GM12878 (cell line): ENCODE measurements around the gene TGM2. TPM values are rescaled to one million over a fixed set of nuclear protein-coding genes. Genes with fewer than 3 reads are reported as not detected.

Experiments used
- ATAC-seq: fragments of 200-7000 bp; cut with Tn5 transposase; 3 replicates; pipeline ENCODE4 v1.9.1; 2020; ENCODE audit warnings: mild to moderate bottlenecking, moderate library complexity
- BruUV-seq: library from RNA; stranded (reverse); fragments of 400-500 nt; replicated peaks from 2 replicates; lab custom pipeline; 2021; lab: Mats Ljungman, UMichigan
- CTCF ChIA-PET: fragments of 300-600 bp; sonication (Branson Sonifier 250); formaldehyde crosslinking; extraction: SDS; loops from one replicate; lab custom pipeline; 2021; ENCODE audit warnings: inconsistent platforms; lab: Yijun Ruan, JAX
- POLR2A ChIA-PET: fragments of 350-600 bp; formaldehyde crosslinking; extraction: SDS; loops from one replicate; lab custom pipeline; 2021; ENCODE audit warnings: inconsistent platforms; lab: Charles Lee
- RAD21 ChIA-PET: fragments of 300-600 bp; sonication (Branson Sonifier 250); formaldehyde crosslinking; loops from one replicate; lab custom pipeline; 2023; ENCODE audit warnings: antibody characterized with exemption; ENCODE audit not compliant: unreplicated experiment; lab: Charles Lee
- SMC1A ChIA-PET: fragments of 300-600 bp; sonication (Branson Sonifier 250); formaldehyde crosslinking; loops from one replicate; lab custom pipeline; 2023; ENCODE audit not compliant: unreplicated experiment, uncharacterized antibody; lab: Charles Lee
- DNase-seq: peaks from one replicate; pipeline ENCODE4 v3.0.0-alpha.2; 2011; ENCODE audit warnings: low read depth, low spot score
- FAIRE-seq: peaks from 3 replicates; lab custom pipeline; 2011; peaks lifted over from hg19 to GRCh38; lab: Jason Lieb, UNC
- H2AFZ ChIP-seq: 2 replicates; pipeline ENCODE4 v1.6.0; 2011; ENCODE audit warnings: low read depth, low read length, control low read depth; ENCODE audit not compliant: control insufficient read depth
- H3K27ac ChIP-seq: 2 replicates; pipeline ENCODE4 v1.5.1; 2011; ENCODE audit warnings: control low read depth; ENCODE audit not compliant: control insufficient read depth, insufficient read depth
- H3K27me3 ChIP-seq, 2 experiments: replicated peaks in 1 of 2; 2 replicates each; pipeline versions ENCODE4 v1.6.0 to v1.6.1; 2011; ENCODE audit warnings: low read length in 1 of 2; ENCODE audit not compliant: control insufficient read depth in 2 of 2, insufficient read depth in 2 of 2
- H3K36me3 ChIP-seq, 2 experiments: 2 replicates each; pipeline ENCODE4 v1.5.1; 2011; ENCODE audit warnings: low read length in 1 of 2; ENCODE audit not compliant: control insufficient read depth in 2 of 2, insufficient read depth in 2 of 2
- H3K4me1 ChIP-seq: 2 replicates; pipeline ENCODE4 v1.6.1; 2011; ENCODE audit warnings: mild to moderate bottlenecking, low read length, moderate library complexity, mixed read lengths; ENCODE audit not compliant: control insufficient read depth, insufficient read depth
- H3K4me2 ChIP-seq: 2 replicates; pipeline ENCODE4 v1.6.0; 2011; ENCODE audit warnings: control low read depth; ENCODE audit not compliant: control insufficient read depth, insufficient read depth
- H3K4me3 ChIP-seq: fragments of 200-600 bp; sonication (generic); 2 replicates; pipeline ENCODE4 v1.5.1; 2016
- H3K79me2 ChIP-seq: 2 replicates; pipeline ENCODE4 v1.6.0; 2011; ENCODE audit warnings: low read length; ENCODE audit not compliant: control insufficient read depth, insufficient read depth
- H3K9ac ChIP-seq: 2 replicates; pipeline ENCODE4 v1.8.0; 2011; ENCODE audit warnings: low read length, control low read depth, mixed read lengths; ENCODE audit not compliant: control insufficient read depth, insufficient read depth
- H3K9me3 ChIP-seq: replicated peaks from 3 replicates; pipeline ENCODE4 v1.5.1; 2011; ENCODE audit warnings: mild to moderate bottlenecking, low read length; ENCODE audit not compliant: control insufficient read depth, insufficient read depth
- H4K20me1 ChIP-seq: 2 replicates; pipeline ENCODE4 v1.6.0; 2011; ENCODE audit not compliant: control insufficient read depth, insufficient read depth
- CBX5 ChIP-seq: sonication (generic); IDR thresholded peaks from 2 replicates; pipeline ENCODE4 v1.6.1; 2016; ENCODE audit warnings: low read depth, moderate library complexity, mild to moderate bottlenecking, inconsistent platforms
- E4F1 ChIP-seq: fragments of 450-650 bp; IDR thresholded peaks from 2 replicates; pipeline ENCODE4 v1.6.1; 2018; ENCODE audit warnings: borderline replicate concordance, mild to moderate bottlenecking; ENCODE audit not compliant: partially characterized antibody
- EP300 ChIP-seq, 2 experiments: fragments of 150-350 bp in 1 of 2; IDR thresholded peaks; 2 replicates each; pipeline ENCODE4 v1.6.1; 2011 to 2012; ENCODE audit warnings: low read depth in 2 of 2, low read length in 2 of 2, borderline replicate concordance in 1 of 2, improper control_type of control experiment in 1 of 2, inconsistent platforms in 1 of 2; ENCODE audit not compliant: control insufficient read depth in 1 of 2
- ESRRA ChIP-seq: IDR thresholded peaks from 2 replicates; pipeline ENCODE4 v1.6.1; 2012; ENCODE audit warnings: mild to moderate bottlenecking, low read length, improper control_type of control experiment
- FOS ChIP-seq: IDR thresholded peaks from 3 replicates; pipeline ENCODE4 v1.6.1; 2011; ENCODE audit warnings: borderline replicate concordance; ENCODE audit not compliant: insufficient read length; ENCODE audit errors: extremely low read depth
- JUNB ChIP-seq: IDR thresholded peaks from 2 replicates; pipeline ENCODE4 v1.6.1; 2016; ENCODE audit warnings: antibody characterized with exemption, mild to moderate bottlenecking
- MXI1 ChIP-seq: fragments of 150-350 bp; IDR thresholded peaks from 2 replicates; pipeline ENCODE4 v1.6.1; 2011; ENCODE audit warnings: low read depth, mild to moderate bottlenecking, inconsistent platforms, low read length, improper control_type of control experiment
- PKNOX1 ChIP-seq: fragments of 450-650 bp; IDR thresholded peaks from 2 replicates; pipeline ENCODE4 v1.6.1; 2016; ENCODE audit warnings: mild to moderate bottlenecking
- POLR2AphosphoS5 ChIP-seq: IDR thresholded peaks from 2 replicates; pipeline ENCODE4 v1.6.1; 2011; ENCODE audit warnings: mild to moderate bottlenecking, low read length, inconsistent platforms
- SRF ChIP-seq, 2 experiments: IDR thresholded peaks; 2 replicates each; pipeline ENCODE4 v1.6.1; 2011; ENCODE audit warnings: low read depth in 2 of 2, low read length in 2 of 2, mild to moderate bottlenecking in 1 of 2, moderate library complexity in 1 of 2
- TCF7 ChIP-seq: IDR thresholded peaks from 2 replicates; pipeline ENCODE4 v1.6.1; 2014; ENCODE audit warnings: antibody characterized with exemption, borderline replicate concordance
- YY1 ChIP-seq: IDR thresholded peaks from 2 replicates; pipeline ENCODE4 v1.6.1; 2011; ENCODE audit warnings: low read depth, mild to moderate bottlenecking, low read length
- ZNF274 ChIP-seq: IDR thresholded peaks from one replicate; pipeline ENCODE4 v1.8.0; 2011; ENCODE audit not compliant: insufficient read length, insufficient read depth
- ZNF384 ChIP-seq: IDR thresholded peaks from 2 replicates; pipeline ENCODE4 v1.6.1; 2012; ENCODE audit warnings: low read depth, mild to moderate bottlenecking, low read length, improper control_type of control experiment, borderline replicate concordance
- ZNF622 ChIP-seq: fragments of 450-650 bp; IDR thresholded peaks from 2 replicates; pipeline ENCODE4 v1.6.1; 2017; ENCODE audit warnings: mild to moderate bottlenecking, inconsistent platforms
- ZZZ3 ChIP-seq: IDR thresholded peaks from 2 replicates; pipeline ENCODE4 v1.6.1; 2011; ENCODE audit warnings: low read depth; ENCODE audit not compliant: control insufficient read depth, insufficient read length
- WGBS: methylation state at CpG from one replicate; pipeline ENCODE4 v1.1.6; 2016; ENCODE audit warnings: low lambda C conversion rate; ENCODE audit not compliant: insufficient replicate concordance, insufficient coverage; ENCODE audit errors: missing lambda C conversion rate; 5-methylcytosine and 5-hydroxymethylcytosine counted together
- in situ Hi-C: fragments of 300-500 bp; cut with MboI; formaldehyde crosslinking; loops from 9 replicates; pipeline ENCODE4 v1.14.3; 2018; ENCODE audit warnings: mixed read lengths
- intact Hi-C: fragments of 100-400 bp; cut with micrococcal nuclease; formaldehyde crosslinking; loops from one replicate; pipeline ENCODE4 v1.14.2; 2022; ENCODE audit not compliant: unreplicated experiment
- polyA plus RNA-seq, 11 experiments: library from polyadenylated mRNA; depleted of rRNA in 4 of 11; unstranded in 6 of 11; stranded (reverse) in 5 of 11; fragments of >200 nt; fragmentation: Nextera tagmentation in 4 of 11; fragmentation: Illumina TruSeq in 1 of 11; extraction: Ambion mirVana in 4 of 11; extraction: Trizol in 1 of 11; gene quantifications; 1 replicate in 1 of 11; 2 replicates in 10 of 11; pipeline versions ENCODE4 v1.2.1 to v1.2.3, GENCODE V29; 2011 to 2016; ENCODE audit warnings: inconsistent platforms in 2 of 11, missing spikeins in 2 of 11, low read depth in 1 of 11
- total RNA-seq, 4 experiments: library from RNA; depleted of rRNA in 3 of 4; stranded (reverse); fragments of >200 nt in 3 of 4; fragmentation: Illumina TruSeq in 1 of 4; extraction: Trizol in 1 of 4; gene quantifications; 2 replicates each; pipeline versions ENCODE4 v1.2.1 to v1.2.3, GENCODE V29; 2013 to 2021

Gene TGM2
- total and polyA plus RNA-seq, 10 of the 15 experiments (the other 5 are each of a cell fraction or from before 2014, with no cell fraction given), result 0.11 to 1.9 (median 0.51) TPM

- RAD21 ChIA-PET, result no interaction called here
- intact Hi-C loops, result no loop called here
- in situ Hi-C loops, result no loop called here
- Histone ChIP-seq H3K4me1 (peaks cover 9% of the 10 kb centered on the region), H3K36me3 (no peaks in the 10 kb centered on the region), H2AFZ (no peak overlapping the region), H3K4me2 (no peak overlapping the region), H3K9ac (no peak overlapping the region), H4K20me1 (no peaks in the 10 kb centered on the region), H3K79me2 (no peaks in the 10 kb centered on the region), H3K4me3 (no peak overlapping the region), H3K27ac (no peak overlapping the region), H3K27me3 (no peaks in the 10 kb centered on the region), H3K9me3 (no peaks in the 10 kb centered on the region)
- POLR2A ChIA-PET, result no interaction called here
- ATAC-seq (no peak), FAIRE-seq (no peak), DNase-seq (no peak)
- BruUV-seq, result no TSS peak
- TF ChIP-seq ZNF274 (no peak), ZZZ3 (no peak), ESRRA (no peak), ZNF622 (no peak), CBX5 (no peak), YY1 (no peak), POLR2AphosphoS5 (no peak), PKNOX1 (no peak), ZNF384 (no peak), E4F1 (no peak), MXI1 (no peak), EP300 (IDR thresholded peaks at IDR 0.05; ENCODE audit: borderline replicate concordance in 1 of 2, control insufficient read depth in 1 of 2, low read depth in 2 of 2, low read length in 2 of 2) (no peak), SRF (IDR thresholded peaks at IDR 0.05; ENCODE audit: low read depth in 2 of 2, low read length in 2 of 2) (no peak), JUNB (no peak), FOS (no peak), TCF7 (no peak)
- SMC1A ChIA-PET, result no interaction called here
- CTCF ChIA-PET, result no interaction called here
- WGBS, result 73% methylated on average over 12 of the region's 12 CpGs
Observed at GRCh38 chr20:38126932-38127621, 38.0 kb downstream of the TGM2 start.
